Neuron (in vitro differentiated cells): Measurements from ENCODE around the gene PPP2R3B.
A peak's percentile ranks its signal among the peaks of the same experiment; 100 is the strongest.
"Not testable (repeated sequence)": the region's sequence is repeated elsewhere in the genome, so short reads cannot be mapped to it uniquely, and the experiment has no call there.

Source experiments
- H2AFZ ChIP-seq: one replicate; pipeline ENCODE4 v1.6.1; 2013; ENCODE audit warnings: low read depth, mild to moderate bottlenecking, inconsistent platforms, low read length, moderate library complexity
- H3K27me3 ChIP-seq: one replicate; pipeline ENCODE4 v1.6.1; 2013; ENCODE audit warnings: low read length; ENCODE audit not compliant: insufficient read depth
- H3K36me3 ChIP-seq: one replicate; pipeline ENCODE4 v1.6.1; 2013; ENCODE audit warnings: low read length; ENCODE audit not compliant: insufficient read depth
- H3K4me1 ChIP-seq: one replicate; pipeline ENCODE4 v1.6.1; 2013; ENCODE audit warnings: low read length; ENCODE audit not compliant: insufficient read depth
- H3K4me3 ChIP-seq: 2 replicates; pipeline ENCODE4 v1.5.1; 2013; ENCODE audit warnings: mild to moderate bottlenecking, low read length, moderate library complexity
- H3K9me3 ChIP-seq: one replicate; pipeline ENCODE4 v1.6.1; 2013; ENCODE audit warnings: low read length

PPP2R3B gene

GRCh38 chrX:391717-392574 is 5.2 kb upstream of the PPP2R3B start:
- Histone ChIP-seq H3K27me3 (no peaks in the 10 kb centered on the region), H3K4me1 (peaks cover 10% of the 10 kb centered on the region), H3K9me3 (no peaks in the 10 kb centered on the region), H2AFZ (no peak overlapping the region), H3K36me3 (no peaks in the 10 kb centered on the region), H3K4me3 (no peak overlapping the region)

- Histone ChIP-seq H3K36me3 (no peaks in the 10 kb centered on the region), H3K4me3 (no peak overlapping the region), H2AFZ (no peak overlapping the region), H3K9me3 (no peaks in the 10 kb centered on the region), H3K27me3 (no peaks in the 10 kb centered on the region), H3K4me1 (peaks cover 10% of the 10 kb centered on the region)
Measured at GRCh38 chrX:390459-390858, 3.8 kb upstream of the PPP2R3B start.

- Histone ChIP-seq H2AFZ (no peak overlapping the region), H3K4me1 (peaks cover 10% of the 10 kb centered on the region), H3K9me3 (no peaks in the 10 kb centered on the region), H3K36me3 (no peaks in the 10 kb centered on the region), H3K4me3 (no peak overlapping the region), H3K27me3 (no peaks in the 10 kb centered on the region)
Measured at GRCh38 chrX:389021-389441, 2.3 kb upstream of the PPP2R3B start.

GRCh38 chrX:387729-388128 is 1.0 kb upstream of the PPP2R3B start:
- H3K4me3 ChIP-seq, result peak overlapping the region; percentile 90
- no peaks in the 10 kb centered on the region for H3K36me3 ChIP-seq
- no peaks in the 10 kb centered on the region for H3K9me3 ChIP-seq

GRCh38 chrX:386239-386767 is 404 bp downstream of the PPP2R3B start:
- peaks cover 10% of the 10 kb centered on the region for H3K4me1 ChIP-seq
- H3K9me3 ChIP-seq, result no peaks in the 10 kb centered on the region
- H3K4me3 ChIP-seq, result peak overlapping the region; percentile 90
- peak overlapping the region; percentile 83 for H2AFZ ChIP-seq
- no peaks in the 10 kb centered on the region for H3K27me3 ChIP-seq
- H3K36me3 ChIP-seq, result no peaks in the 10 kb centered on the region

More at GRCh38 chrX:387729-388128, 1.0 kb upstream of the PPP2R3B start:
- H2AFZ ChIP-seq, result peak overlapping the region; percentile 43
- H3K27me3 ChIP-seq, result no peaks in the 10 kb centered on the region
- peaks cover 10% of the 10 kb centered on the region for H3K4me1 ChIP-seq

- not testable (repeated sequence) for H3K9me3 ChIP-seq, H3K36me3 ChIP-seq, H3K4me1 ChIP-seq, H3K27me3 ChIP-seq, H2AFZ ChIP-seq
- H3K4me3 ChIP-seq, result peak overlapping the region; percentile 90
Measured at GRCh38 chrX:385736-386135, 971 bp downstream of the PPP2R3B start.

- no peaks in the 10 kb centered on the region for H3K27me3 ChIP-seq
- no peak overlapping the region for H3K4me3 ChIP-seq
Measured at GRCh38 chrX:384861-385260, 1.8 kb downstream of the PPP2R3B start.

GRCh38 chrX:378443-378842 is 8.3 kb downstream of the PPP2R3B start:
- H3K27me3 ChIP-seq, result no peaks in the 10 kb centered on the region
- H3K9me3 ChIP-seq, result no peaks in the 10 kb centered on the region
- H2AFZ ChIP-seq, result no peak overlapping the region
- no peak overlapping the region for H3K4me3 ChIP-seq
- no peaks in the 10 kb centered on the region for H3K36me3 ChIP-seq
- H3K4me1 ChIP-seq, result peaks cover 17% of the 10 kb centered on the region

More at GRCh38 chrX:384861-385260, 1.8 kb downstream of the PPP2R3B start:
- H3K36me3 ChIP-seq, result no peaks in the 10 kb centered on the region
- no peaks in the 10 kb centered on the region for H3K9me3 ChIP-seq
- peaks cover 10% of the 10 kb centered on the region for H3K4me1 ChIP-seq
- no peak overlapping the region for H2AFZ ChIP-seq

- H3K9me3 ChIP-seq, H3K4me3 ChIP-seq, H3K27me3 ChIP-seq, H2AFZ ChIP-seq, H3K36me3 ChIP-seq: not testable (repeated sequence)
- peaks cover 32% of the 10 kb centered on the region for H3K4me1 ChIP-seq
Measured at GRCh38 chrX:376206-376605, 10.5 kb downstream of the PPP2R3B start.

- no peaks in the 10 kb centered on the region for H3K36me3 ChIP-seq
- H3K9me3 ChIP-seq, result no peaks in the 10 kb centered on the region
- H2AFZ ChIP-seq, result no peak overlapping the region
- no peaks in the 10 kb centered on the region for H3K27me3 ChIP-seq
- H3K4me1 ChIP-seq, result peaks cover 32% of the 10 kb centered on the region
- no peak overlapping the region for H3K4me3 ChIP-seq
Measured at GRCh38 chrX:375181-376036, 11.3 kb downstream of the PPP2R3B start.

GRCh38 chrX:374596-374995 is 12.1 kb downstream of the PPP2R3B start:
- Histone ChIP-seq H3K4me3 (peak overlapping the region; percentile 71), H2AFZ (no peak overlapping the region), H3K9me3 (peaks cover under 1% of the 10 kb centered on the region), H3K4me1 (peaks cover 32% of the 10 kb centered on the region), H3K27me3 (no peaks in the 10 kb centered on the region), H3K36me3 (no peaks in the 10 kb centered on the region)

GRCh38 chrX:373641-374471 is 12.9 kb downstream of the PPP2R3B start:
- Histone ChIP-seq H2AFZ (peak overlapping the region; percentile 75), H3K4me1 (peaks cover 32% of the 10 kb centered on the region), H3K9me3 (peaks cover 3% of the 10 kb centered on the region), H3K27me3 (no peaks in the 10 kb centered on the region), H3K36me3 (no peaks in the 10 kb centered on the region), H3K4me3 (peak overlapping the region; percentile 71)
